AG09309 (cell line): Measurements from ENCODE around the gene GRID1.
"Not testable (repeated sequence)": the region's sequence is repeated elsewhere in the genome, so short reads cannot be mapped to it uniquely, and the experiment has no call there.

Source experiments
- DNase-seq: peaks from one replicate; pipeline ENCODE4 v3.0.0-alpha.2; 2010; ENCODE audit warnings: low read depth
- H3K4me3 ChIP-seq: 2 replicates; pipeline ENCODE4 v1.5.1; 2011; ENCODE audit warnings: mild to moderate bottlenecking, low read depth, low read length, moderate library complexity; ENCODE audit not compliant: control insufficient read depth
- CTCF ChIP-seq: IDR thresholded peaks from 2 replicates; pipeline ENCODE4 v1.5.1; 2011; ENCODE audit warnings: mild to moderate bottlenecking, low read depth, low read length, inconsistent platforms; ENCODE audit not compliant: insufficient read depth, control insufficient read depth; ENCODE audit errors: missing control alignments

The GRID1 gene

GRCh38 chr10:85702768-85703167 lies 663.8 kb downstream of the GRID1 start:
- no peak overlapping the region for H3K4me3 ChIP-seq

GRCh38 chr10:85699066-85699465 lies 667.5 kb downstream of the GRID1 start:
- H3K4me3 ChIP-seq, DNase-seq: not testable (repeated sequence)

More at GRCh38 chr10:85702768-85703167, 663.8 kb downstream of the GRID1 start:
- DNase-seq, result no peak
- no peak for TF ChIP-seq CTCF

GRCh38 chr10:85696893-85697292 lies 669.7 kb downstream of the GRID1 start:
- DNase-seq, result no peak
- no peak overlapping the region for H3K4me3 ChIP-seq
- TF ChIP-seq CTCF, result no peak

- H3K4me3 ChIP-seq, result no peak overlapping the region
- no peak for TF ChIP-seq CTCF
- DNase-seq, result no peak
Observed at GRCh38 chr10:85682621-85683020, 684.0 kb downstream of the GRID1 start.

GRCh38 chr10:85679710-85680109 lies 686.9 kb downstream of the GRID1 start:
- no peak for DNase-seq
- TF ChIP-seq CTCF, result no peak
- no peak overlapping the region for H3K4me3 ChIP-seq

GRCh38 chr10:85679061-85679460 lies 687.5 kb downstream of the GRID1 start:
- no peak for DNase-seq
- H3K4me3 ChIP-seq, result no peak overlapping the region
- no peak for TF ChIP-seq CTCF

GRCh38 chr10:85674851-85675250 lies 691.7 kb downstream of the GRID1 start:
- DNase-seq, result no peak
- H3K4me3 ChIP-seq, result no peak overlapping the region
- TF ChIP-seq CTCF, result no peak
